Heart left ventricle (tissue), 13 donors: ENCODE results near the gene ZNF740.

Source experiments
- POLR2A ChIP-seq, 2 donors: fragments of 450-650 bp; IDR thresholded peaks; one replicate each; pipeline ENCODE4 v1.6.1; 2017; ENCODE audit warnings: antibody characterized with exemption in 2 of 2, mild to moderate bottlenecking in 2 of 2, moderate library complexity in 2 of 2
- TF ChIP-seq, protein P1 (sequence below), 12 donors: fragments of 200-600 bp; sonication (generic) in 4 of 12; IDR thresholded peaks; one replicate each; pipeline versions ENCODE4 v1.5.0 to v1.8.0; 2018 to 2022; ENCODE audit warnings: antibody characterized with exemption in 12 of 12, mild to moderate bottlenecking in 5 of 12
- donor health status: ischemic (EF 13 %, LVEDD 7.1; RV severe dilation, severe dysfunction).
- donor health status: DM: no; HTN: yes; CAD: no.
- donor health status: DM: no; HTN: no; CAD: no.
- donor health status: ischemic (EF 25% LVEDD 6.9; RV normal size, moderate dysfunction).
- donor health status: ischemic (EF 25% LVEDD 5.7; RV mildly dilated, moderate dysfunction).
- donor health status: ischemic (EF 35%, LVEDD 5.7; RV mildly dilated, moderate dysfunction).
- donor health status: nonischemic (EF 11% LVEDD 7.7; RV severe dilation, severe dysfunction).
- donor health status: DM: yes; HTN: yes; CAD: no.
- donor health status: PGD.
- donor health status: ischemic (EF 29% LVEDD 5.4; RV normal size, mild dysfunction).
- donor health status: nonischemic (EF 23%, LVEDD 6.1; RV moderate dilation, normal function).

GRCh38 chr12:53217931-53218307 is 37.4 kb downstream of the ZNF740 start:
- TF ChIP-seq, protein P1, sequence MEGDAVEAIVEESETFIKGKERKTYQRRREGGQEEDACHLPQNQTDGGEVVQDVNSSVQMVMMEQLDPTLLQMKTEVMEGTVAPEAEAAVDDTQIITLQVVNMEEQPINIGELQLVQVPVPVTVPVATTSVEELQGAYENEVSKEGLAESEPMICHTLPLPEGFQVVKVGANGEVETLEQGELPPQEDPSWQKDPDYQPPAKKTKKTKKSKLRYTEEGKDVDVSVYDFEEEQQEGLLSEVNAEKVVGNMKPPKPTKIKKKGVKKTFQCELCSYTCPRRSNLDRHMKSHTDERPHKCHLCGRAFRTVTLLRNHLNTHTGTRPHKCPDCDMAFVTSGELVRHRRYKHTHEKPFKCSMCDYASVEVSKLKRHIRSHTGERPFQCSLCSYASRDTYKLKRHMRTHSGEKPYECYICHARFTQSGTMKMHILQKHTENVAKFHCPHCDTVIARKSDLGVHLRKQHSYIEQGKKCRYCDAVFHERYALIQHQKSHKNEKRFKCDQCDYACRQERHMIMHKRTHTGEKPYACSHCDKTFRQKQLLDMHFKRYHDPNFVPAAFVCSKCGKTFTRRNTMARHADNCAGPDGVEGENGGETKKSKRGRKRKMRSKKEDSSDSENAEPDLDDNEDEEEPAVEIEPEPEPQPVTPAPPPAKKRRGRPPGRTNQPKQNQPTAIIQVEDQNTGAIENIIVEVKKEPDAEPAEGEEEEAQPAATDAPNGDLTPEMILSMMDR (IDR thresholded peaks at IDR 0.05) = no peak
- no peak for TF ChIP-seq POLR2A (IDR thresholded peaks at IDR 0.05)
